IPS DF 6.9 (cell line): Measurements from ENCODE around the gene BCS1L.
"Not testable (repeated sequence)": the region's sequence is repeated elsewhere in the genome, so short reads cannot be mapped to it uniquely, and the experiment has no call there.

ENCODE experiments used
- DNase-seq: peaks from one replicate; pipeline ENCODE4 v3.0.0-alpha.2; 2013; ENCODE audit warnings: low read depth, low spot score
- H3K27ac ChIP-seq: one replicate; pipeline ENCODE4 v1.5.1; 2013; ENCODE audit warnings: low read length, control low read depth
- H3K27me3 ChIP-seq: 2 replicates; pipeline ENCODE4 v1.6.1; 2013; ENCODE audit warnings: mild to moderate bottlenecking, low read length; ENCODE audit not compliant: control insufficient read depth, insufficient read depth
- H3K36me3 ChIP-seq: 2 replicates; pipeline ENCODE4 v1.6.1; 2013; ENCODE audit warnings: low read length; ENCODE audit not compliant: control insufficient read depth, insufficient read depth
- H3K4me1 ChIP-seq: 2 replicates; pipeline ENCODE4 v1.6.1; 2013; ENCODE audit warnings: low read length; ENCODE audit not compliant: control insufficient read depth, insufficient read depth
- H3K4me3 ChIP-seq: 2 replicates; pipeline ENCODE4 v1.5.1; 2013; ENCODE audit warnings: mild to moderate bottlenecking, low read length
- H3K9me3 ChIP-seq: 2 replicates; pipeline ENCODE4 v1.6.1; 2013; ENCODE audit warnings: low read length, inconsistent platforms; ENCODE audit not compliant: control insufficient read depth, insufficient read depth
- WGBS: extraction: QIAGEN DNeasy Blood & Tissue Kit; methylation state at CpG from one replicate; pipeline ENCODE4 v1.1.7; 2013; ENCODE audit warnings: mixed read lengths, missing lambda C conversion rate; ENCODE audit not compliant: insufficient read length, insufficient coverage; 5-methylcytosine and 5-hydroxymethylcytosine counted together

The BCS1L gene

DNA sequence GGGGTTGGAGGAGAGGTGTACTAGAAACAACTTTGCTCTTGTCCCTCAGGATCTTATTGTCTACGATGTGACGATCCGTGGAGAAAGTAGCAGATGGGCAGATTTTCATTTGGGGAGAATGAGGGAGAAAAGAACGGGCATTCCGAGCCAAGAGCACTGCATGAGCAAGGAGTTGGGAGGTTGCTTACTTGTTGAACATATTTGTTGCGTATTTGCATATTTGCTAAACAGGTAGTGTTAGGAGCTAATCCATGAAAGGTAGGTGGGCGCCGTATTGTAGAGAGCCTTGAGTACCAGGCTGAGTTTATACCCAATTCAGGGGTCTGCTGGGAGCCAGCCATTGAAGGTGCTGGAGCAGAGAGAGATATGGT lies 490 bp downstream of the BCS1L start:
- H3K27me3 ChIP-seq = no peaks in the 10 kb centered on the region
- no peak for DNase-seq
- H3K27ac ChIP-seq = no peak overlapping the region
- no peaks in the 10 kb centered on the region for H3K9me3 ChIP-seq
- WGBS = no CpG with 5 or more reads among the region's 8 CpGs
- peak overlapping the region; percentile 87; the same call in 1 of the 2 replicates for H3K4me3 ChIP-seq
- H3K36me3 ChIP-seq = peaks cover 32% of the 10 kb centered on the region
- H3K4me1 ChIP-seq = no peaks in the 10 kb centered on the region

DNA sequence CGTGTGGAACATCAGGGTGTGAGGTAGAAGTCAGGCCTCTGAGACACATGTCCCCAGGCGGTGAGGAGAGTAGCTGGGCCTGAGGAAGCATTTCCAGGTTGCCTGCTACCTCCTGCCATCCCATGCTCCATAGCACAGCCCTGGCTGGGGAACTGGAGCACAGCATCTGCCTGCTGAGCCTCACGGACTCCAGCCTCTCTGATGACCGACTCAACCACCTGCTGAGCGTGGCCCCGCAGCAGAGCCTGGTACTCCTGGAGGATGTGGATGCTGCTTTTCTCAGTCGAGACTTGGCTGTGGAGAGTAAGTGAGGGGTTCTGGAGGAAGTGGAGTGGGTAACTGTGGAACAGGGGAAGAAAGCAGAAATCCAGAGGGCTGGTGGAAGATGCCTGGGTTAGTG lies 2.9 kb downstream of the BCS1L start:
- H3K9me3 ChIP-seq = no peaks in the 10 kb centered on the region
- no CpG with 5 or more reads among the region's 7 CpGs for WGBS
- peaks cover 31% of the 10 kb centered on the region for H3K36me3 ChIP-seq
- DNase-seq = no peak
- H3K4me3 ChIP-seq = no peak overlapping the region
- no peaks in the 10 kb centered on the region for H3K4me1 ChIP-seq
- no peaks in the 10 kb centered on the region for H3K27me3 ChIP-seq
- no peak overlapping the region for H3K27ac ChIP-seq

DNA sequence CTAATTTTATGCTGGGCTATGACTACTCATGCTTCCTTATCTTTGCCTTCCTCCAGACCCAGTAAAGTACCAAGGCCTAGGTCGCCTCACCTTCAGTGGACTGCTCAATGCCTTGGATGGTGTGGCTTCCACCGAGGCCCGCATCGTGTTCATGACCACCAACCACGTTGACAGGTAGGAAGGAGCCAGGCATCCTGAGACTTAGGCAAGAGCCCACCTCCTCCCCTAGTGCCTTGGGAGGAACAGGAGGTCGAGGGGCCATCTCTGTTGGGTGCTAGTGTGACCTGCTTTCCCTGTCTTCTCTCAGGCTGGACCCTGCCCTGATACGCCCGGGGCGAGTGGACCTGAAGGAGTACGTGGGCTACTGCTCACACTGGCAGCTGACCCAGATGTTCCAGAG lies 3.3 kb downstream of the BCS1L start:
- Histone ChIP-seq H3K27ac (no peak overlapping the region), H3K36me3 (peaks cover 33% of the 10 kb centered on the region)

DNA sequence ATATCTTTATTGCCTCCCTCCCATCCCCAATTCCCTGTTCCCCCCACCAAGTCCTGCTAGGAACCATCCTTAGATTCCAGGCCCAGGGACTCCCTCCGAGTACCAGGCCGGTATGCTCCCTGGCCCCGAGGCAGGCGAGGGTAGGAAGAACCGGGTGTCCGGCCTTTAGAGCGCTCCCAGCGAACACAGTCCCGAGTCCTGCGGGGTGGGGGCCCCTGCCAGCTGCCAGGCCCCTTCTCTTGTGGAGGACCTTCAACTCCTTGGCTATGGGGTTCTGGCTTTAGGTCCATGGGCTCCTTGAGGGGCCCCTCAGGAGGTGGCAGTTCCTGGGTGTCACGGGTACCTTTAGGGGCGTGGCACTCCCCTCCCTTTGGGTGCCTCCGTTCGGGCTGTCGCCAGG lies 4.4 kb downstream of the BCS1L start:
- Histone ChIP-seq H3K9me3 (no peaks in the 10 kb centered on the region), H3K27ac (no peak overlapping the region), H3K27me3 (no peaks in the 10 kb centered on the region), H3K4me1 (no peaks in the 10 kb centered on the region), H3K36me3 (peaks cover 36% of the 10 kb centered on the region), H3K4me3 (no peak overlapping the region)
- WGBS = no CpG with 5 or more reads among the region's 15 CpGs
- DNase-seq = no peak

More for the DNA sequence above, 3.3 kb downstream of the BCS1L start:
- Histone ChIP-seq H3K4me3 (no peak overlapping the region), H3K9me3 (no peaks in the 10 kb centered on the region), H3K4me1 (no peaks in the 10 kb centered on the region), H3K27me3 (no peaks in the 10 kb centered on the region)
- no peak for DNase-seq
- no CpG with 5 or more reads among the region's 10 CpGs for WGBS

GRCh38 chr2:218664653-218665052 lies 5.2 kb downstream of the BCS1L start:
- H3K36me3 ChIP-seq = peaks cover 36% of the 10 kb centered on the region
- whole genome bisulfite sequencing = no CpG with 5 or more reads among the region's 7 CpGs
- no peaks in the 10 kb centered on the region for H3K4me1 ChIP-seq

DNA sequence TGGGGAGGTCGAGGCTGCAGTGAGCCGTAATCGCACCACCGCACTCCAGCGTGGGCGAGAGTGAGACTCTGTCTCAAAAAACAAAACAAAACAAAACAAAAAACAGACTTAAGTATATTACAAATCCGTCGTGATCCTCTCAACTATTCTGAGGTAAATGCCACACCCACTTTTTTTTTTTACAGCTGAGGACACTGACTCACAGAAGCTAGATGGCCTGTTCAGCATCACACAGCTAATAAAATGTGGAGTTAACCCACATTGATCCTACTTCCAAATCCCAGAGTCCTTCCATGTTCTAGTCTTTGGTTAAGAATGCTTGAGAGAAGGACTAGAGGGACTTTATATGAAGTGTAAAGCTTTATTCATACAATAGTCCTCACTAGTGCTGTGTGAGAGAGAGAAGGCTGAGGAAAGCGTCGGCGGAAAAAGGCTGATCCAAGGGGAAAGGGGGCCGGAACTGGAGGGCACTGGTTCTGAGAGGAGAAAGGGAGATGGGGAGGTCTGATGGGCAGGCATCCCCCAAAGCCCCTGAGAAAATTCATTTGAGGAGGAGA lies 11.7 kb downstream of the BCS1L start:
- Histone ChIP-seq H3K27me3 (no peaks in the 10 kb centered on the region), H3K4me3 (peak overlapping the region; percentile 93; the same call in 1 of the 2 replicates), H3K9me3 (no peaks in the 10 kb centered on the region), H3K36me3 (peaks cover 5% of the 10 kb centered on the region; the same call in 1 of the 2 replicates), H3K27ac (no peak overlapping the region), H3K4me1 (0 out of 2 replicates have a peak, but pooled peaks cover 1% of the 10 kb centered on the region)
- no CpG with 5 or more reads among the region's 12 CpGs for WGBS
- no peak for DNase-seq

More at GRCh38 chr2:218664653-218665052, 5.2 kb downstream of the BCS1L start:
- H3K4me3 ChIP-seq = no peak overlapping the region
- DNase-seq = no peak
- no peaks in the 10 kb centered on the region for H3K9me3 ChIP-seq
- H3K27ac ChIP-seq = no peak overlapping the region
- H3K27me3 ChIP-seq = no peaks in the 10 kb centered on the region

DNA sequence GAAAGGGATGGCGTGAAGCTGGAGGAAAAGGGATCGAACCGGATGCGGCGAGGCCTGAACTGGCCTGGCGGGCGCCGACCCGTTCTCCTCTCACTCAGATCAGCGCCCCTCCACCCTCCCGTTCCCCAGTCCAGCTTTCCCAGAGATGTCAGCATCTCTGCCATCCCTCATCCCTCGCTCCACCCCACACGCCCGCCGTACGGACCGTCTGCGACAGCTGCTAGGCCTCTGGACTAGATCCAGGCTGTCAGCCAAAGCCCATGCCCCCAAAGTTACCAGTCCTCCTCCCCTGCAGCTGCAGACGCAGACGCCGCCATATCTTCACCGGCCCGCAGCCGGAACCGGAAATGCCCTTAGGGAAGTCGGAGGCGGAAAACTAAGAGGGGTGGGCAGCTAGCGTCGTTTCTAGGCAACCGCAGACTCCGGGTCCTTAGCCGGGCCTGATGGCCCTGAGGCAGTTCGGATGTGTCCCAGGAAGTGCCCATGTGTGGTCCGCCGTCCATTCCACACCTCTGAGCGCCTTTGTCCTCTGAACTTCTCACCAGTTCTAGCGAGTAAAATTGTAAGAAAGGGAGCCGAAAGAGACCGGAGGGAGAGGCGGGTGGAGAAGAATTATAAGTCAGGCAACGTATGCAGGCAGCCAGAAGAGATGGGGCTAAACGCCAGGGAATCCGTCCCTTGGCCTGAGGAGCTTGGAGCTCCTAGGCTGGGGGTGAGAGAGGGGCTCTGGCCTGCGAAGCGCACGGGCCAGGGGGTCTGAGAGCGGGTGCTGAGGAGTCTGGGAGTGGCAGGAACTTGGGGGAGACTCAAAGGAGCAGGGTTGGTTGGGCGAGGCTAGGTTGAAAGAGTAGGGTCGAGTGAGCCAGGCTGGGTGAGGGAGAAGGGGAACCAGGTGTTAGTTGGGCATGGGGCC lies 12.4 kb downstream of the BCS1L start, which contains the start of the genes RNF25 and STK36:
RNF25 (minus strand) TSS at position 349 of the 913 bp plus-strand sequence; CDS start at position 317, 32 bp downstream.
STK36 (plus strand) TSS at position 433 of the 913 bp plus-strand sequence. CDS start 744 bp downstream, outside the sequence.
- Histone ChIP-seq H3K27ac (no peak within 1 kb of the TSS), H3K27me3 (no peaks in the 10 kb centered on the region), H3K4me1 (0 out of 2 replicates have a peak, but pooled peaks cover 1% of the 10 kb centered on the region), H3K9me3 (no peaks in the 10 kb centered on the region), H3K36me3 (peaks cover 5% of the 10 kb centered on the region; the same call in 1 of the 2 replicates), H3K4me3 (peak within 1 kb of the TSS; percentile 93)
- no peak for DNase-seq
- WGBS = no CpG with 5 or more reads among the region's 49 CpGs

DNA sequence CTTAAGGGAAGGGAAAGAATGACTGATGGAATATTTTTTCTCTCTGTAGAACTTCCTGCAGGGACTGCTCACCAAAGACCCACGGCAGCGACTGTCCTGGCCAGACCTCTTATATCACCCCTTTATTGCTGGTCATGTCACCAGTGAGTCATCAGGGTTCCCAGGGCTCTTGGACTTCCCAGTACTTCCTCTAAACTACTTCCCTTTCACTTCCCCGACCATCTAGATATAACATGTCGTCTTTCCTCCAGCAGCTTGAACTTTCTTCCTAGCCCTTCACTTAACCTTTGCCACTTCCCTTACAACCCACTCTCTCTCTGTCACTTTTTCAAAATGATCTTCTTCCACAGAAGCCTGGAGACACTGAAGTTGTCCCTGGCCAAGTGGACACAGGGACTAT lies 19.6 kb downstream of the BCS1L start:
- no peak overlapping the region for H3K27ac ChIP-seq
- H3K36me3 ChIP-seq = no peaks in the 10 kb centered on the region
- no peaks in the 10 kb centered on the region for H3K27me3 ChIP-seq
- no peak overlapping the region for H3K4me3 ChIP-seq
- no CpG with 5 or more reads among the region's 4 CpGs for WGBS
- no peak for DNase-seq
- H3K4me1 ChIP-seq = no peaks in the 10 kb centered on the region
- no peaks in the 10 kb centered on the region for H3K9me3 ChIP-seq

- no CpG with 5 or more reads among the region's 3 CpGs for WGBS
- H3K9me3 ChIP-seq = no peaks in the 10 kb centered on the region
- H3K27ac ChIP-seq = no peak overlapping the region
- H3K36me3 ChIP-seq = no peaks in the 10 kb centered on the region; the same call in 1 of the 2 replicates
- DNase-seq = no peak
- no peaks in the 10 kb centered on the region for H3K4me1 ChIP-seq
- H3K4me3 ChIP-seq = no peak overlapping the region
- H3K27me3 ChIP-seq = no peaks in the 10 kb centered on the region
Observed at GRCh38 chr2:218680061-218680460, 20.6 kb downstream of the BCS1L start.

DNA sequence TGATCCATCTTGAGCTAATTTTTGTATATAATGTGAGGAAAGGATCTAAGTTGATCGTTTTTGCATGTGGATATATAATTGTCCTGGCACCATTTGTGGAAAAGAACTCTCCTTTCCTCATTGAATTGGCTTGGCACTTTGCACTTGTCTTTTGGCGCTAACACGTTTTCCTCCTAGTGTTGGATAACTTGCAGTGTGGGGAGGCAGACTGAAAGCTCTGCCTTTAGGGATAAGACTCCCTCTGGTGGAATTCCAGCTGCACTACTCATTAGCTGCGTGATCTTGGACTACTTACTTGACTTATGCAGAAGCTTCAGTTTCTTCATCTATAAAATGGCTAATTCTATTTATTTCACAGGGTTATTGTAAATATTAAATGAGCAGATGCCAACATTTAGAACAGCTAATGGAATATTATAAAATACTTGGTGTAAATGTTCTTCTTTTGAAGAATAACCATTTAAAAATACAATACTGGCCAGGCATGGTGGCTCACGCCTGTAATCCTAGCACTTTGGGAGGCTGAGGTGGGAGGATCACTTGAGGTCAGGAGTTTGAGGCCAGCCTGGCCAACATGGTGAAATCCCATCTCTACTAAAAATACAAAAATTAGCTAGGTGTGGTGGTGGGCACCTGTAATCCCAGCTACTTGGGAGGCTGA lies 28.0 kb downstream of the BCS1L start:
- not testable (repeated sequence) for H3K4me1 ChIP-seq, H3K27me3 ChIP-seq, H3K36me3 ChIP-seq, H3K9me3 ChIP-seq, H3K4me3 ChIP-seq, H3K27ac ChIP-seq
- peak; percentile 33 for DNase-seq
- WGBS = no CpG with 5 or more reads among the region's 5 CpGs
